HepG2 (cell line): Measurements from ENCODE around the gene ZC3H15. TPM values are rescaled to one million over a fixed set of nuclear protein-coding genes. Genes with fewer than 3 reads are reported as not detected.

Experiments
- ATAC-seq: fragments of 200-7000 bp; cut with Tn5 transposase; 3 replicates; pipeline ENCODE4 v1.9.1; 2020; ENCODE audit warnings: mild to moderate bottlenecking, moderate library complexity
- BruUV-seq: library from RNA; stranded (reverse); fragments of 400-500 nt; replicated peaks from 2 replicates; lab custom pipeline; 2021; lab: Mats Ljungman, UMichigan
- CTCF ChIA-PET: fragments of 300-600 bp; formaldehyde crosslinking; extraction: SDS; loops from one replicate; lab custom pipeline; 2021; ENCODE audit warnings: low total read pairs, inconsistent platforms, low intra/inter-chr PET ratio; lab: Yijun Ruan, JAX
- POLR2A ChIA-PET: fragments of 350-600 bp; sonication (Branson Sonifier 250); formaldehyde crosslinking; loops from one replicate; lab custom pipeline; 2020; ENCODE audit warnings: antibody characterized with exemption, inconsistent platforms; lab: Yijun Ruan, JAX
- DNase-seq: peaks from one replicate; pipeline ENCODE4 v3.0.0-alpha.2; 2015; ENCODE audit warnings: low spot score
- FAIRE-seq: peaks from 3 replicates; lab custom pipeline; 2011; peaks lifted over from hg19 to GRCh38; lab: Jason Lieb, UNC
- H2AFZ ChIP-seq: one replicate; pipeline ENCODE4 v1.6.1; 2011; ENCODE audit warnings: low read length, inconsistent platforms
- H3K27ac ChIP-seq: fragments of 300-600 bp; 3 replicates; pipeline ENCODE4 v1.8.0; 2011; ENCODE audit warnings: mixed run types, mild to moderate bottlenecking, mixed read lengths, low read length, inconsistent platforms; ENCODE audit not compliant: insufficient read depth; ENCODE audit errors: extremely low read length
- H3K27me3 ChIP-seq, 2 experiments: fragments of 200-600 bp in 1 of 2; 2 replicates in 1 of 2; 3 replicates in 1 of 2; pipeline versions ENCODE4 v1.6.0 to v1.8.0; 2011; ENCODE audit warnings: low read length in 2 of 2, mild to moderate bottlenecking in 2 of 2, moderate library complexity in 2 of 2, inconsistent platforms in 1 of 2; ENCODE audit not compliant: insufficient read depth in 2 of 2, control insufficient read depth in 1 of 2
- H3K36me3 ChIP-seq, 2 experiments: fragments of 200-600 bp in 1 of 2; replicated peaks in 1 of 2; 2 replicates in 1 of 2; 3 replicates in 1 of 2; pipeline versions ENCODE4 v1.5.1 to v1.8.0; 2011; ENCODE audit warnings: low read length in 2 of 2, inconsistent platforms in 1 of 2; ENCODE audit not compliant: insufficient read depth in 2 of 2, control insufficient read depth in 1 of 2
- H3K4me1 ChIP-seq: 2 replicates; pipeline ENCODE4 v1.5.1; 2012; ENCODE audit warnings: low read length, inconsistent platforms; ENCODE audit not compliant: insufficient read depth
- H3K4me2 ChIP-seq: 2 replicates; pipeline ENCODE4 v1.6.0; 2011; ENCODE audit warnings: low read depth, low read length, inconsistent platforms
- H3K4me3 ChIP-seq, 3 experiments: fragments of 200-600 bp in 1 of 3; sonication (generic), shearing (Covaris generic) in 1 of 3; replicated peaks in 1 of 3; 2 replicates each; pipeline ENCODE4 v1.5.1; 2011 to 2016; ENCODE audit warnings: low read length in 3 of 3, inconsistent platforms in 2 of 3, low read depth in 2 of 3, mild to moderate bottlenecking in 2 of 3, control low read depth in 1 of 3, mixed read lengths in 1 of 3; ENCODE audit not compliant: insufficient read depth in 1 of 3
- H3K79me2 ChIP-seq: one replicate; pipeline ENCODE4 v1.6.1; 2011; ENCODE audit warnings: low read length, inconsistent platforms; ENCODE audit not compliant: insufficient read depth
- H3K9ac ChIP-seq: 2 replicates; pipeline ENCODE4 v1.6.0; 2011; ENCODE audit warnings: mild to moderate bottlenecking, low read depth, low read length, inconsistent platforms; ENCODE audit not compliant: insufficient read depth
- H3K9me3 ChIP-seq: 2 replicates; pipeline ENCODE4 v1.5.1; 2012; ENCODE audit warnings: mild to moderate bottlenecking, low read length
- H4K20me1 ChIP-seq: 2 replicates; pipeline ENCODE4 v1.6.0; 2011; ENCODE audit warnings: inconsistent platforms, mild to moderate bottlenecking, low read length, moderate library complexity; ENCODE audit not compliant: insufficient read depth
- CENPBD1 ChIP-seq: sonication (generic); formaldehyde crosslinking; IDR thresholded peaks from 2 replicates; pipeline ENCODE4 v1.8.0; 2022; ENCODE audit warnings: missing genetic modification reagents, low read depth, mild to moderate bottlenecking, borderline replicate concordance
- GPN1 ChIP-seq: sonication (generic); formaldehyde crosslinking; IDR thresholded peaks from 2 replicates; pipeline ENCODE4 v1.5.1; 2020; ENCODE audit warnings: missing genetic modification reagents, borderline replicate concordance
- KLF16 ChIP-seq, 2 experiments: sonication (generic) in 1 of 2; formaldehyde crosslinking in 1 of 2; IDR thresholded peaks; 2 replicates each; pipeline versions ENCODE4 v1.6.1 to v1.8.0; 2016 to 2023; ENCODE audit warnings: missing genetic modification reagents in 2 of 2, missing compliant biosample characterization in 1 of 2
- NCOR1 ChIP-seq: fragments of 200-600 bp; sonication (generic); IDR thresholded peaks from 2 replicates; pipeline ENCODE4 v1.7.0; 2017; ENCODE audit warnings: antibody characterized with exemption, low read length, borderline replicate concordance
- SIX4 ChIP-seq: sonication (generic); formaldehyde crosslinking; IDR thresholded peaks from 2 replicates; pipeline ENCODE4 v1.4.0; 2020; ENCODE audit warnings: missing genetic modification reagents
- SOX6 ChIP-seq, 2 experiments: fragments of 450-650 bp in 1 of 2; sonication (generic) in 1 of 2; formaldehyde crosslinking in 1 of 2; IDR thresholded peaks; 2 replicates each; pipeline versions ENCODE4 v1.4.0 to v1.6.1; 2017 to 2020; ENCODE audit warnings: antibody characterized with exemption in 1 of 2, mild to moderate bottlenecking in 1 of 2, missing genetic modification reagents in 1 of 2
- TEAD3 ChIP-seq: optimal IDR thresholded peaks from 2 replicates; pipeline ENCODE3; 2016; ENCODE audit warnings: borderline replicate concordance
- ZFAT ChIP-seq: sonication (generic); formaldehyde crosslinking; conservative IDR thresholded peaks from 2 replicates; pipeline ENCODE4 v1.8.1; 2023; ENCODE audit warnings: missing genetic modification reagents, inconsistent platforms
- ZFYVE20 ChIP-seq: sonication (generic); formaldehyde crosslinking; IDR thresholded peaks from 2 replicates; pipeline ENCODE4 v1.8.0; 2023; ENCODE audit warnings: low read depth, mild to moderate bottlenecking, moderate library complexity, missing genetic modification reagents, borderline replicate concordance
- ZNF326 ChIP-seq: sonication (generic); formaldehyde crosslinking; IDR thresholded peaks from 2 replicates; pipeline ENCODE4 v1.4.0; 2020; ENCODE audit warnings: missing genetic modification reagents, borderline replicate concordance
- ZNF414 ChIP-seq: sonication (generic); formaldehyde crosslinking; IDR thresholded peaks from 2 replicates; pipeline ENCODE4 v1.5.0; 2020; ENCODE audit warnings: missing genetic modification reagents
- ZNF687 ChIP-seq: sonication (generic); formaldehyde crosslinking; IDR thresholded peaks from 2 replicates; pipeline ENCODE4 v1.5.1; 2020; ENCODE audit warnings: mild to moderate bottlenecking, missing genetic modification reagents, moderate library complexity
- WGBS: methylation state at CpG from one replicate; pipeline ENCODE4 v1.1.6; 2017; ENCODE audit warnings: low lambda C conversion rate; 5-methylcytosine and 5-hydroxymethylcytosine counted together
- in situ Hi-C: cut with HindIII; loops from 2 replicates; pipeline ENCODE4 v1.10.0; 2017; ENCODE audit warnings: low pct_unique_long_range_greater_than_20kb; ENCODE audit not compliant: extremely low pct_ligation_motif_present
- intact Hi-C: fragments of 100-400 bp; cut with micrococcal nuclease; formaldehyde crosslinking; loops from one replicate; pipeline ENCODE4 v1.10.0; 2022; ENCODE audit not compliant: unreplicated experiment
- polyA plus RNA-seq, 8 experiments: library from polyadenylated mRNA; depleted of rRNA in 3 of 8; stranded (reverse) in 7 of 8; unstranded in 1 of 8; fragments of >200 nt; fragmentation: Illumina TruSeq in 4 of 8; extraction: Trizol in 4 of 8; gene quantifications; 2 replicates each; pipeline versions ENCODE4 v1.2.1 to v1.2.3, GENCODE V29; 2011 to 2016; ENCODE audit warnings: low read depth in 4 of 8, missing spikeins in 1 of 8, mixed read lengths in 1 of 8; ENCODE audit not compliant: insufficient read depth in 1 of 8
- total RNA-seq, 5 experiments: library from RNA; depleted of rRNA; stranded (reverse); fragments of >200 nt; fragmentation: Illumina TruSeq; extraction: Trizol; gene quantifications; 2 replicates each; pipeline ENCODE4 v1.2.3, GENCODE V29; 2016; ENCODE audit warnings: low read depth in 1 of 5

ZC3H15 gene
- total and polyA plus RNA-seq, 2 of the 13 experiments (the other 11 are each of a cell fraction or from before 2014, with no cell fraction given): 84.6 to 168 TPM

- Histone ChIP-seq H3K4me3 (peak overlapping the region; percentile 67 to 91 (median 90)), H4K20me1 (peaks cover 46% of the 10 kb centered on the region), H3K27me3 (no peaks in the 10 kb centered on the region; a peak in 1 of 5 replicates), H3K4me1 (peaks cover 60% of the 10 kb centered on the region), H3K4me2 (peak overlapping the region; percentile 76), H3K27ac (peak overlapping the region; percentile 88), H3K9me3 (no peaks in the 10 kb centered on the region), H2AFZ (no peak overlapping the region), H3K79me2 (peaks cover 95% of the 10 kb centered on the region), H3K36me3 (peaks cover 0 to 2% of the 10 kb centered on the region in 2 experiments; a peak in 2 of 5 replicates), H3K9ac (peak overlapping the region; percentile 96)
- ChIA-PET CTCF (no interaction called here), POLR2A (interaction anchor here (1.0 to 3.0 kb wide), 15 partner anchors 9 to 291 kb away, joined by 3 to 48 read pairs (median 5); partner anchors contain the start of gene ITGAV)
- FAIRE-seq (no peak), DNase-seq (peak; percentile 27), ATAC-seq (no peak)
- BruUV-seq: TSS peak; percentile 48
- intact Hi-C loops (loop anchor here (1.0 to 10.0 kb wide), 3 partner anchors 104 to 672 kb away; partner anchors contain the start of gene ITGAV), in situ Hi-C loops (no loop called here)
- 1% methylated on average over 31 of the region's 31 CpGs for whole genome bisulfite sequencing
- no peak for TF ChIP-seq SOX6 (IDR thresholded peaks at IDR 0.05)
- no peak for TF ChIP-seq SOX6 (CRISPR knock-in tag; IDR thresholded peaks at IDR 0.05)
- TF ChIP-seq ZFYVE20 (CRISPR knock-in tag): no peak
- TF ChIP-seq GPN1: no peak
- 0 out of 2 replicates have a peak, but pooled peaks have one; percentile 5 for TF ChIP-seq NCOR1
- TF ChIP-seq TEAD3 (CRISPR knock-in tag): peak; percentile 19
- 0 out of 2 replicates have a peak, but pooled peaks have one; percentile 44 for TF ChIP-seq ZNF414 (CRISPR knock-in tag)
- peak in 1 of 2 experiments; percentile 22; a peak in 1 of 4 replicates for TF ChIP-seq KLF16 (CRISPR knock-in tag; IDR thresholded peaks at IDR 0.05)
- TF ChIP-seq CENPBD1 (CRISPR knock-in tag): 0 out of 2 replicates have a peak, but pooled peaks have one; percentile 57
- no peak; the same call in 1 of the 2 replicates for TF ChIP-seq ZNF687 (CRISPR knock-in tag)
- TF ChIP-seq SIX4 (CRISPR knock-in tag): no peak
- peak; percentile 45; the same call in 1 of the 2 replicates for TF ChIP-seq ZFAT (CRISPR knock-in tag)
- no peak for TF ChIP-seq ZNF326 (CRISPR knock-in tag)
Observed at GRCh38 chr2:186486651-186487647, 889 bp downstream of the ZC3H15 start.
